ENCODE results near the gene PILRA. TPM values are rescaled to one million over a fixed set of nuclear protein-coding genes. Genes with fewer than 3 reads are reported as not detected.
"Not testable (repeated sequence)": the region's sequence is repeated elsewhere in the genome, so short reads cannot be mapped to it uniquely, and the experiment has no call there.

Gene PILRA
- total RNA-seq, 1 donor from 2014 or later, result not detected

- TF ChIP-seq, protein P1, sequence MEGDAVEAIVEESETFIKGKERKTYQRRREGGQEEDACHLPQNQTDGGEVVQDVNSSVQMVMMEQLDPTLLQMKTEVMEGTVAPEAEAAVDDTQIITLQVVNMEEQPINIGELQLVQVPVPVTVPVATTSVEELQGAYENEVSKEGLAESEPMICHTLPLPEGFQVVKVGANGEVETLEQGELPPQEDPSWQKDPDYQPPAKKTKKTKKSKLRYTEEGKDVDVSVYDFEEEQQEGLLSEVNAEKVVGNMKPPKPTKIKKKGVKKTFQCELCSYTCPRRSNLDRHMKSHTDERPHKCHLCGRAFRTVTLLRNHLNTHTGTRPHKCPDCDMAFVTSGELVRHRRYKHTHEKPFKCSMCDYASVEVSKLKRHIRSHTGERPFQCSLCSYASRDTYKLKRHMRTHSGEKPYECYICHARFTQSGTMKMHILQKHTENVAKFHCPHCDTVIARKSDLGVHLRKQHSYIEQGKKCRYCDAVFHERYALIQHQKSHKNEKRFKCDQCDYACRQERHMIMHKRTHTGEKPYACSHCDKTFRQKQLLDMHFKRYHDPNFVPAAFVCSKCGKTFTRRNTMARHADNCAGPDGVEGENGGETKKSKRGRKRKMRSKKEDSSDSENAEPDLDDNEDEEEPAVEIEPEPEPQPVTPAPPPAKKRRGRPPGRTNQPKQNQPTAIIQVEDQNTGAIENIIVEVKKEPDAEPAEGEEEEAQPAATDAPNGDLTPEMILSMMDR (IDR thresholded peaks at IDR 0.05; ENCODE audit: insufficient read depth, low read length, poor library complexity, severe bottlenecking), result no peak
- Histone ChIP-seq H3K27me3 (ENCODE audit: control insufficient read depth, insufficient read depth, low read length) (no peaks in the 10 kb centered on the region), H3K36me3 (ENCODE audit: control insufficient read depth, insufficient read depth, low read length) (peaks cover 3% of the 10 kb centered on the region), H3K4me3 (ENCODE audit: low read depth, low read length) (no peak overlapping the region)
- no peak for DNase-seq (ENCODE audit: low read depth)
Observed at GRCh38 chr7:100358857-100359212, 14.5 kb upstream of the PILRA start.

DNA sequence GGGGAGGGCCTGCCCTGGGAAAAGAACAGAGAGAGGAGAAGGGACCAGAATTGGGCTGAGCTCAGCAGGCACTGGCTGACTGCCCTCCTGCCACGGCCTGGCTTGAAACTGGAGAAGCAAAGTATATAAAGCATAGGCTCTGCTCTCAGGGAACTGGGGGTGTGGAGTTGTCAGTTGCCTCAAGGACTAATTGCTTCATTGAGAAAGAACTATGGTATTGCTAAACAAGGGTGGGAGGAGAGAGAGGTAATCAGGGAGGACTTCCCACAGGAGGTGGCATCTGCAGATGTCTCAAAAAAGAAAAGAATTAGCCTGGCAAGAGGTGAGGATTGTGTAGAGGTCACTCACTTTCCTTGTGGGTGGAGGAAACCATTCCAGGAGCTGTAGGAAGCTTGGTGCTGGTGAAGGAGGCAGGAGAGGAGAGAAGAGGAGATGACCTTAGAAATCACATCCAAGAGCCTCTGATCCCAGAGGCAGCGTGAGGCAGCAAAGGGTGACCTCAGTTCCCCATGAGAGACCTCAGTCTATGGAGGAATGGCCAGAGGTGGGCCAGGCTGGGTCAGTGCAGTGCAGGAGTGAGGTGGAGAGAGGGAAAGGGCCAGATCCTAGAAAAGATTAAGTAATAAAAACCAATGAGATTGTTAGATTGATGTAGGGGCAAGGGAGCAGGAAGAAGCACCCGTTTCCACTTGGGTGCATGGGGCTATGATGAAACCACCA is 13.0 kb upstream of the PILRA start:
- TF ChIP-seq, protein P1 (IDR thresholded peaks at IDR 0.05; ENCODE audit: insufficient read depth, low read length, poor library complexity, severe bottlenecking), result no peak
- DNase-seq (ENCODE audit: low read depth), result no peak
- H3K27me3 ChIP-seq (ENCODE audit: control insufficient read depth, insufficient read depth, low read length), result no peaks in the 10 kb centered on the region
- H3K4me3 ChIP-seq (ENCODE audit: low read depth, low read length), result no peak overlapping the region
- peaks cover 2% of the 10 kb centered on the region for H3K36me3 ChIP-seq (ENCODE audit: control insufficient read depth, insufficient read depth, low read length)

- Histone ChIP-seq H3K27me3 (ENCODE audit: control insufficient read depth, insufficient read depth, low read length) (no peaks in the 10 kb centered on the region), H3K4me3 (ENCODE audit: low read depth, low read length) (no peak overlapping the region), H3K36me3 (ENCODE audit: control insufficient read depth, insufficient read depth, low read length) (peaks cover 2% of the 10 kb centered on the region)
- DNase-seq (ENCODE audit: low read depth), result no peak
- TF ChIP-seq, protein P1 (IDR thresholded peaks at IDR 0.05; ENCODE audit: insufficient read depth, low read length, poor library complexity, severe bottlenecking), result no peak
Observed at GRCh38 chr7:100363098-100363497, 10.2 kb upstream of the PILRA start.

GRCh38 chr7:100363797-100364196 is 9.5 kb upstream of the PILRA start:
- H3K36me3 ChIP-seq (ENCODE audit: control insufficient read depth, insufficient read depth, low read length); H3K27me3 ChIP-seq (ENCODE audit: control insufficient read depth, insufficient read depth, low read length); DNase-seq (ENCODE audit: low read depth); H3K4me3 ChIP-seq (ENCODE audit: low read depth, low read length): not testable (repeated sequence)

GRCh38 chr7:100364480-100364879 is 8.8 kb upstream of the PILRA start:
- no peaks in the 10 kb centered on the region for H3K27me3 ChIP-seq (ENCODE audit: control insufficient read depth, insufficient read depth, low read length)
- H3K36me3 ChIP-seq (ENCODE audit: control insufficient read depth, insufficient read depth, low read length), result no peaks in the 10 kb centered on the region
- no peak for DNase-seq (ENCODE audit: low read depth)
- TF ChIP-seq, protein P1 (IDR thresholded peaks at IDR 0.05; ENCODE audit: insufficient read depth, low read length, poor library complexity, severe bottlenecking), result no peak
- H3K4me3 ChIP-seq (ENCODE audit: low read depth, low read length), result no peak overlapping the region

DNA sequence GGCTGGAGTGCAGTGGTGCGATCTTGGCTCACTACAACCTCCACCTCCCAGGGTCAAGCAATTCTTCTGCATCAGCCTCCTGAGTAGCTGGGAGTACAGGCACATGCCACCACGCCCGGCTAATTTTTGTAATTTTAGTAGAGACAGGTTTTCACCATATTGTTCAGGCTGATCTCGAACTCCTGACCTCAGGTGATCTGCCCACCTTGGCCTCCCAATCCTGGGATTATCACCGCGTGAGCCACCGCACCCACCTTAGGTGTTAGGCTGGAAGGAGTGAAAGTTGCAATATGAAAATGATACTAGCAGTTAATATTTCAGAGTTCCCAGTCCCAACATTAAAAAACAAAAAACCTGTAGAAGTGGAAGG is 7.3 kb upstream of the PILRA start:
- not testable (repeated sequence) for H3K27me3 ChIP-seq (ENCODE audit: control insufficient read depth, insufficient read depth, low read length); H3K4me3 ChIP-seq (ENCODE audit: low read depth, low read length); H3K36me3 ChIP-seq (ENCODE audit: control insufficient read depth, insufficient read depth, low read length); DNase-seq (ENCODE audit: low read depth)
